Thyroid gland (tissue), 4 donors: ENCODE measurements around the gene TNRC18. TPM values are rescaled to one million over a fixed set of nuclear protein-coding genes. Genes with fewer than 3 reads are reported as not detected.
"Not testable (repeated sequence)": the region's sequence is repeated elsewhere in the genome, so short reads cannot be mapped to it uniquely, and the experiment has no call there.

Source experiments
- DNase-seq, 2 donors: peaks; one replicate each; pipeline ENCODE4 v3.0.0-alpha.2; 2019
- H3K27ac ChIP-seq, 3 donors: fragments of 200-600 bp; sonication (generic); 1 replicate in 2 of 3; 2 replicates in 1 of 3; pipeline ENCODE4 v1.5.1; 2016 to 2019; ENCODE audit warnings: mild to moderate bottlenecking in 1 of 3, moderate library complexity in 1 of 3
- H3K27me3 ChIP-seq: fragments of 200-600 bp; sonication (generic); one replicate; pipeline ENCODE4 v1.5.1; 2019
- H3K36me3 ChIP-seq, 2 donors: fragments of 200-600 bp; sonication (generic); one replicate each; pipeline ENCODE4 v1.5.1; 2016 to 2019
- H3K4me1 ChIP-seq, 2 donors: fragments of 200-600 bp; sonication (generic); one replicate each; pipeline ENCODE4 v1.5.1; 2017 to 2019
- H3K4me3 ChIP-seq, 3 donors: fragments of 200-600 bp; sonication (generic); replicated peaks in 1 of 3; 1 replicate in 2 of 3; 2 replicates in 1 of 3; pipeline ENCODE4 v1.5.1; 2016; ENCODE audit warnings: mild to moderate bottlenecking in 1 of 3
- H3K9me3 ChIP-seq: fragments of 200-600 bp; sonication (generic); one replicate; pipeline ENCODE4 v1.5.1; 2017
- CTCF ChIP-seq, 6 experiments: fragments of 200-600 bp in 3 of 6; fragments of 450-650 bp in 3 of 6; sonication (generic) in 3 of 6; IDR thresholded peaks; one replicate each; pipeline ENCODE4 v1.5.1; 2016 to 2019; ENCODE audit warnings: antibody characterized with exemption in 6 of 6, mild to moderate bottlenecking in 2 of 6, inconsistent platforms in 1 of 6, moderate library complexity in 1 of 6
- POLR2A ChIP-seq, 2 donors: fragments of 450-650 bp; IDR thresholded peaks; one replicate each; pipeline ENCODE4 v1.6.1; 2017; ENCODE audit warnings: antibody characterized with exemption in 2 of 2, mild to moderate bottlenecking in 2 of 2, moderate library complexity in 1 of 2
- WGBS, 2 donors: methylation state at CpG; one replicate each; pipeline ENCODE4 v1.1.5; 2017; 5-methylcytosine and 5-hydroxymethylcytosine counted together
- intact Hi-C: fragments of 100-400 bp; cut with DNase I; formaldehyde crosslinking; loops from one replicate; pipeline ENCODE4 v1.15.1; 2023
- total RNA-seq, 4 donors: library from RNA; depleted of rRNA; stranded (reverse); fragments of >200 nt; gene quantifications; one replicate each; pipeline ENCODE4 v1.2.3, GENCODE V29; 2016

The TNRC18 gene
- total RNA-seq, 4 donors from 2014 or later: 47.0 to 173 (median 94.8) TPM

- peak; percentile 77 for DNase-seq
- Histone ChIP-seq H3K4me1 (peaks cover 29 to 39% of the 10 kb centered on the region in 2 donors), H3K36me3 (no peaks in the 10 kb centered on the region), H3K9me3 (no peaks in the 10 kb centered on the region), H3K27ac (peak overlapping the region in 2 of 3 donors; percentile 68 to 74), H3K27me3 (no peaks in the 10 kb centered on the region), H3K4me3 (no peak overlapping the region)
- intact Hi-C loops: no loop called here
- 39 to 42% methylated on average over 18 to 20 of the region's 20 CpGs for WGBS, 2 donors
- TF ChIP-seq CTCF (IDR thresholded peaks at IDR 0.05): no peak
- peak in 1 of 2 donors; percentile 26 for TF ChIP-seq POLR2A (IDR thresholded peaks at IDR 0.05)
Measured at GRCh38 chr7:5266191-5267028, 157.2 kb downstream of the TNRC18 start.

GRCh38 chr7:5265320-5266190 lies 158.1 kb downstream of the TNRC18 start:
- TF ChIP-seq CTCF (IDR thresholded peaks at IDR 0.05) (no peak), POLR2A (IDR thresholded peaks at IDR 0.05) (no peak)
- WGBS, 2 donors: 52 to 65% methylated on average over 11 to 19 of the region's 19 CpGs
- Histone ChIP-seq H3K36me3 (no peaks in the 10 kb centered on the region), H3K9me3 (no peaks in the 10 kb centered on the region), H3K4me1 (peaks cover 27 to 35% of the 10 kb centered on the region in 2 donors), H3K27me3 (no peaks in the 10 kb centered on the region), H3K4me3 (no peak overlapping the region), H3K27ac (peak overlapping the region in 2 of 3 donors; percentile 68 to 74)
- DNase-seq: no peak
- intact Hi-C loops: no loop called here

- WGBS, 2 donors: 14 to 28% methylated on average over 5 to 10 of the region's 10 CpGs
- peak; percentile 80 to 85 for DNase-seq
- TF ChIP-seq POLR2A (IDR thresholded peaks at IDR 0.05): peak in 1 of 2 donors; percentile 23
Measured at GRCh38 chr7:5263066-5263465, 160.6 kb downstream of the TNRC18 start.

GRCh38 chr7:5260530-5261068 lies 163.0 kb downstream of the TNRC18 start:
- H3K36me3 ChIP-seq, intact Hi-C loops, H3K4me3 ChIP-seq, DNase-seq, H3K9me3 ChIP-seq, H3K27ac ChIP-seq, H3K27me3 ChIP-seq: not testable (repeated sequence)
- 87 to 93% methylated on average over 15 of the region's 15 CpGs for WGBS, 2 donors
- peaks cover 18 to 28% of the 10 kb centered on the region in 2 donors for H3K4me1 ChIP-seq

More at GRCh38 chr7:5263066-5263465, 160.6 kb downstream of the TNRC18 start:
- H3K4me3 ChIP-seq, H3K36me3 ChIP-seq, H3K27me3 ChIP-seq, H3K9me3 ChIP-seq, intact Hi-C loops: not testable (repeated sequence)
- H3K27ac ChIP-seq: peak overlapping the region; percentile 65 to 91 (median 84)
- peaks cover 27 to 38% of the 10 kb centered on the region in 2 donors for H3K4me1 ChIP-seq

Other genes starting within 250 kb of the TNRC18 start
- gene WIPI2, start 233.6 kb downstream of the TNRC18 start, total RNA-seq: 10 to 100 TPM; 64.1 to 85.2 (median 73.4) TPM
- gene SLC29A4, start 140.9 kb downstream of the TNRC18 start, total RNA-seq: 10 to 100 TPM in 3 of 4 donors, 1 to 10 TPM in 1; 8.5 to 23.2 (median 14.4) TPM
- gene FBXL18, start 90.0 kb upstream of the TNRC18 start, total RNA-seq: 10 to 100 TPM in 3 of 4 donors, 1 to 10 TPM in 1; 6.2 to 12.7 (median 10.4) TPM
- gene ACTB, start 106.8 kb upstream of the TNRC18 start, total RNA-seq: 1,000 to 10,000 TPM in 3 of 4 donors, 100 to 1,000 TPM in 1; 848 to 2,475 (median 1,538) TPM
- 100 to 1,000 TPM in 1 of 4 donors, 10 to 100 TPM in 3; 31.4 to 101 (median 42.6) TPM for gene FSCN1, start 169.0 kb upstream of the TNRC18 start, total RNA-seq